GM21717 (cell line): ENCODE results near the gene SORCS1.

Experiments used
- ATAC-seq: cut with Tn5 transposase; IDR thresholded peaks from one replicate; pipeline ENCODE4 v1.9.1; 2021; ENCODE audit warnings: mild to moderate bottlenecking, moderate library complexity; ENCODE audit not compliant: unreplicated experiment

Gene SORCS1

DNA sequence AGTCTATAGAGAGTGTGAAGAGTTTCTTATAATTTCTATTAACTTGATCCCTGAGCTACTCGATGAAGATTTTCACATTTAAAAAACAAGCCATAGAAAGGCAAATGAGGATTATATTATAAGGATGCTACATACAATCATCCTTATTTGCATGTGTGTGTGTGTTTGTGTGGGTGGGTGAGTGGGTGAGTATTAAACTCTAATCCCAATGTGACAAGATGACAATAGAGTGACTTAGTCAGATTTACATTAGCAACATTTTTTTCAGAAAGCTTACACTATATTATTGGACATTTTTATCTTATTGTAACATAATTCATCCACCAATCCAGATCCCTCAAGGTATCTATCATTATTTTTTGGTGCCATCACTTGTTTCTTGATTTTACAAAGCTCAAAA is 331.7 kb downstream of the SORCS1 start:
- ATAC-seq: no peak

DNA sequence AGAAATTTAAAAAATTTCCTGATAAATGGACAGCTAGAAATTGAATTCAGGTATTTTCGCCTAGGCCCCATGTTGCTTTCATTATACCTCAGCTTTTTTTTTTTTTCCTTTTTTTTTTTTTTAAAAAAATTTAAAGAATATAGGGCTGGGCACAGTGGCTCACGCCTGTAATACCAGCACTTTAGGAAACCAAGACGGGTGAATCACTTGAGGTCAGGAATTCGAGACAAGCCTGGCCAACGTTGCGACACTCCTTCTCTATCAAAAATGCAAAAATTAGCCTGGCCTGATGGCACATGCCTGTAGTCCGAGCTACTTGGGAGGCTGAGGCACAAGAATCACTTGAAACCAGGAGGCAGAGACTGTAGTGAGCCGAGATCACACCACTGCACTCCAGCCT is 334.0 kb downstream of the SORCS1 start:
- no peak for ATAC-seq

DNA sequence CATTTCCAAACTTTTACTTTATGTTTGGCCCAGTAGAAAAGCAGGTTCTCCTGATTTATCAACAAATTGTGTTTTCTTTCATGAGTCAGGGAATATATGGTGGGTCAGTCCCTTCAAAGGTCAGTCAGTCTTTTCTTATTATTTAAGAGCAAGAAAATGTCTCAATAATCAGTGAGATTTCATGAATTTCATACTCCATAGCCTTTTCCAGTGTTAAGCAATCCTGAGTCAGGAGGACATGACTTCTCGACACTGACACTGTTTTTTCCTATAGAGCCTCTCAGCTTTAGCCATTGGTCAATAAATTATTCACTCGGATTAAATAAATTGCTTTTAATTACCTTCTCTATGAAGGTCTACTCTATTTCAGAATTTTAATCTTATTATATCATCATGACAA is 334.5 kb downstream of the SORCS1 start:
- no peak for ATAC-seq

DNA sequence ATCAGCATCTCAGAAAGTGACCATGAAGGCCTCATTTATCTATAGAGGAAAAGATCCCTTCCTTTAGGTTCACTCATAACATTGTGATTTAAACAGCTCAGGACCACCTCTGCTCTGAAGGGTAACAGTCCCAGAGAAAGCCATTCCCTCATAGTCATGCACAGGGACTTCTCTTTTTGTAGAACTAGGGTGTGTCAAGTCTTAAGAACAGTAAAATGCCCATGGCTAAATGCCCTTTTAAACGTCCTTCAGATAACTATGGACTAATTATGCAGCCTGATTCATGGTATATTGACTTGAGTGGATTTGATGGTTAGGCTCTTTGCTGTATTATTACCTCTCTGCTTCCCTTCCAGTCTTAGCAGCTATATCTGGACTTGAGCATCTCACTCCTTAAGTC is 337.8 kb downstream of the SORCS1 start:
- no peak for ATAC-seq

DNA sequence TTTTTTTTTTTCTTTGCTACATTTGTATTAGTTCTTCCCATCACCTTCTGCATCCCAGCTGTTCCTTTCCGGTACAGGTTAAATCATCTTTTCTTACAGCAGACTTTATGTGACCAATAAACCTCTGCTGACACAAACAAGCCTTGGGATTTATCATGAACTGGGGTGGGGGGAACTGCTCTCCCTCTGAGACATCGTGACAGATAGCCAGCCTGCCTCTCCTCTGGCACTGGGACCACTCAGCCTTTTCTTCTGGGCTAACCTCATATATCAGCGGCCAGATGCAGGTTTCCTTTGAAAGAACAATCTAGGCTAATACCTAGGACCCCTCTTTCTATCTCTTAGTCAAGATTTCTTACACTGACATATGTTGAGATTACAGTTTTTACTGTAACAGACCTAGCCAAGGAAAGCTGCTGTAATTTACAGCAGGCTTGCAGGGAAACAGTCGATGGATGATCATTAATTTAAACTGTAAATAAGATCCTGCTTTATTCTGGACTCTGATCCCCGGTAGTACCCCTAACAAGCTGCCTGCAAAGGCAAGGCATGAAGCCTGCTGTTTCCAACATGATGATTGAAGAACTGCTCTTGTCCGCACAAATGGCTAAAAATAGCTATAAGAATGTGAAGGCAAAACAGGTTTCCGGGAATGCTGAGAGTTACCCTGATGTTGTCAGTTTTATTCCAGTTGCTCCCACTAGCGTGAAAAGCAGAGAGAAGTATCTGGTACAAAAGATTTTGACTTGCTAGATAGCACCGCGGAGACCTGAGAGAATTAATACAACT is 338.7 kb downstream of the SORCS1 start:
- no peak for ATAC-seq

DNA sequence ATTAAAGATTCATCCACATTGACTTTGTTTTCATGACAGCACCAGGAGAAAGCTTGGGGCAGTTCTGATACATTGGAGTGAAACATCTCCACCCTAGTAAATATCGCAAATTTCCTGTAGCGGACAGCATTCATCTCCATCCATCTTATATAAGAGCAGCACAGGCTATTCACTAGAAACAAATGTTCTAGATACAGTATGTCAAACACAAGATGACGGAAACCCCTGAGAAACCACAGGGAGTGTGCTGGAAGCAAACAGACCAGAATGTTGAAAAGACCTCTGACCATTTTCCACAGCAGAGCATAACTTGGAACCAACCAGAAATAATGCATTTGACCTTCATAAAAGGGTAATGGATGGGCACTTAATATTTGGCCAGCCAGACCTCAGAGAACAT is 343.9 kb downstream of the SORCS1 start:
- no peak for ATAC-seq

DNA sequence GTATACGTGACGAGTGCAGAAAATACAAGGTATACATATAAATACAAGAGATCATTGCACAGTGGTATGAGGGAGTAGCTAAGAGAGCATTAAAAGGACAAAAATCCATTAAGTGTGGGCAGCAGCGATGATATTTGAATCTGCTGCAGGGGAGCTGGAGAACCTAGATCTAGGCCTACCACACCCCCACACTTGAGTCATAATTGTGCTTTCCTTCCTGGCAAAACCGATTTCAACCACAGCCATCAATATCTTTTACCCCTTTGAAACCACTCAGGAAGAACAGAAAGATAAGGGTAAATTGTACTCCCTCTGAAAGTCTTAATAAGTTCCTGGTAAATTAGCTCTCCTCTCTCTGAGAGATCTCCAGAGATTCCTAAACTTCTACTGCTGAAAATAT is 345.0 kb downstream of the SORCS1 start:
- ATAC-seq: no peak

DNA sequence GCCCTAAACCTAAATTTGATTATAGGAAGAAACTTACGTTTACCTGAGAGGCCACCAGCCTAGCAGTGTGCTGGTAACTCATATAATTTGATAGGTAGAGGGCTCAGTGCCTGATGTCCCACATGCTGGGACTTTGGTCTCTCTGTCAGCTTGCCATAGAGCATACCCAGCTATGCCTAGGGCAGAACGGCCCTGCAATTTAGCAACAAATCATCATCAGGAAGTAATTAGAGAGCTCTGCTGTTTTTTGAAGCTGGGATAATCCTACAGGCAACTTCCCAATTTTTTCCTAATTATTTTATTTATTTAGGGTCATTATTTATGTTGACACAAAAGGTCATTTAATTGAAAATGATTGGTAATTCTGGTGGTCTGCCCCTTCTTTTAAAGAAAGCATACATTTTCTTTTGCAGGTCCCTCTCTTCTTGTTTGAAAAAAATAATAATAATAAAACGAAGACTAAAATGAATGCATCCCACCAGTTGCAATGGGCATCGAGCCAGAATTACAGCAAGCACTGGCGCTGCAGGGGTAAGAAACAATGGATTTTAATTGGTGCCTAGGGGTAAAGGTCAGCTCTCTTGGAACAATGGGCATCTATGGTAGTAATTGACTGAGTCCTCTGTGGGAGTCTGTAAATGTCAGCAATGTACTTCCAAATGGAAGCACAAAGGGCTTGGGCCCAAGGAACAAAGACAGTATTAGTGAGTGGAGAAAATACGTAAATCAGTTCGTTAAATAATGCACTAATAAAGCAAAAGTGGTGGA is 348.0 kb downstream of the SORCS1 start:
- no peak for ATAC-seq

DNA sequence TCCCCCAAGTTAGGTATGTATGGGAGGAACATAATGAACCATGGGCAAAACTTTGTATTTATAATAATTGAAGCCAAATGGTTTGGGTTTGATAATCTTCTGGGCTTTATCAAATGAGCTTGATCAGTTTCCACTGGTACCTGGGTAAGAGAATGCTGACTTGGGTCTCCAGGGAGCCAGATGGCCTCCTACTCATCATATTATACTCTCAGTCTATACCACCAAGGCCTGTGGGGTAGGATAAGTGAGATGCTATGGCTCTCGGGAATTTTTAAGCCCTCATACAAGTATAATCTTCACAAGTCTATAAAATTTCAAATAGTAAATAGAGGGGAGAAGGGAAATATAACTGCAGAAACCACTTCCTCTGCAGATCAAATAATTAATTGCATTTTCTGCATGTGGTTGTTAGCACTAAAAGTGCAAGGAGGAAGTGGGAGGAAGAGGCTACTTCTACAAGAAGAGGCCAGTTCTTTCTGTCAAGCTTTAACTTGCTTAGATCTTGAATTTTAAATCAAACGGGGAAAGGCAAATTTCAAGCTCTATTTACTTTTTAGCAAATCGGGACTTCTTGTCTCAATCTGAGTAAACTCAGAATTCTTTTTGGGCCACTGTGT is 349.0 kb downstream of the SORCS1 start:
- ATAC-seq: no peak

DNA sequence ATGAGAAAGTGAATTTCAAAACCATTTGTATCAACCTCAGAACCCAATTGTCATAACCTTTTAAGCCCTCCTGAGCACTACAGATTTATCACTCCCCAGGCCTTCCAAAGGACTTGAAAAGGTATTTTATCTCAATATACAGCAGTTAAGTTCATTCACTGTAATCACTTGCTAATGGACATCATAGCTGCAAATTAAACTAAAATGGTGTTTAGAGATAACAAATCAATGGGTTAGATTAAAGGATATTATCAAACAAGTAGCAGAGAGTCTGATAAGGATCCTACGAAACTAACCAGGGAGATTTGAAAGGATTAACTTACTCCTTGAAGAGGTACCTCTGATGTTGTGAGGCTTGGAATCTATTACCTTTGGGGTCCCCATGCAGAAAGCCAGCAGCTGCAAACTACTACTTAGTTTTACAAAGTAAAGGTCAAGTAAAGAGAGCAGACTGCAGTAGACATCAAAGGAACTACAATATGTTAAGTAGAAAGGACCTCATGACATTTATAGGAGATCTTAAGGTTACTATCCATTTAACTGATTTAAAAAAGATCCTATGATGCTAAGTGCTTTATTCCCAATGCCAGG is 359.4 kb downstream of the SORCS1 start:
- no peak for ATAC-seq

DNA sequence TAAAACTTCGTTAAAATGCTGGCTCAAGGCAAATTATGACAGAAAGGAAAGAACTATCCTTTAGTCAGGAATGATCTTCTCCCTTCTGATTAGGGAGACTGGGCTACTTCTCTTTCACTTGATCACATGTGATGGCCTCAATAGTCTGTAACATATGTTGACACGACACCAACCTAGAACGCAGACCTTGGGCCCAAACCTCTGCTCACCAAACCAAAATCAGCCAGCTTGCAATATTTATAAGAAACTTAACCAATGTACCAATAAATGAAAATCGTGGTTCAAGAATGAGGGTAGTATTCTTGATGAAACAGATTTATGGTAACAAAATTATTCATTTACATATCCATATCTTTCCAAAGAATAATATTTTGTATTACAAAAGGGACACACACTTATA is 361.6 kb downstream of the SORCS1 start:
- no peak for ATAC-seq

DNA sequence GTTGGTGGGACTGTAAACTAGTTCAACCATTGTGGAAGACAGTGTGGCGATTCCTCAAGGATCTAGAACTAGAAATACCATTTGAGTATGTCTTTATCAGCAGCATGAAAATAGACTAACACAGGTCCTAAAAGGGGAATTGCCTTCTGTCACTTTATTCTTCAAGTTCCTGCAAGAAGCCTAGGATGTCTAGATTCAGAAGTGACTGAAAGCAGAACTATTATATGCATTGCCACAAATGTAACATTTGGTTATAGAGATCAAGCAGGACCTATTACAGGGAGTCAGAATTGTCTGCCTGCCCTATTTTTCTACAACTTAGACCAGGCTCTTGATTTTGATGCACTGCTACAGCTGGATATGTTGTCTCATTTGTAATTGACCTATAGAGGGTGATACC is 364.7 kb downstream of the SORCS1 start:
- no peak for ATAC-seq

DNA sequence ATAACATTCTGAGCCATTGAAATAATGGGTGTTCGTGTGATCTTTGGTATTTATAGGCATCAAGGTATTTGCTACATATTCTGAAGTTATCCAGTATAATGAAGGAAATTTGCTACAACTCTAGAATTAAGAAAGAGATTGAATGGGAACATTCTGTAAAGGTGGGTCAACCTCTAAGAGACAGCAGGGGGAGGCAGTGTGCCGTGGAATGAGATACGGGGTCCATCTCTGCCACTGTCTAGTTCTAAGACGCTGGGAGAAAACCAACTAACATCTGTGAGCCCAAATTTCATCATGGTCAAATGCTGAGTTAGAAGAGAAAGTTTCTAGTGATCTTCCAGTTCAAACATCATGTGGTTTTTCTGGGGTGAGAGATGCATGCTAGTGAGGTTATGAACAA is 368.9 kb downstream of the SORCS1 start:
- ATAC-seq: peak; percentile 81

DNA sequence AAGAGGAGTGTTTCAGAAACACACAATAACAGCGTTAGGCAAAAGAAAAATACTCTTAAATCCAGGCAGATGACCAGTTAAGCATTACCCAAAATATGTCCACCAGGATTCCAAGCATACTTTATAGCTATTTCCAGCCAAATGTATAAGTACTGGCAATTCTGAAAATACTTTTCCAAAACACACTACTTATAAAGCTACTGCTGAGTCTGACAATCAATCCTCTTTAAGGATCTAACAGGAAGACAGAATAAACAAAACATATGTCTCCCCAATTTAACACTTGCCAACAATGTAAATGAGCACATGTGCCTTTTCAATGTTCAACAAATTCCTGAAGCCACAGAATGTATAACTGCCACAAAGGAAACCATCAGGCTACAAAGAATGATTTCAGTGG is 370.9 kb downstream of the SORCS1 start:
- no peak for ATAC-seq

DNA sequence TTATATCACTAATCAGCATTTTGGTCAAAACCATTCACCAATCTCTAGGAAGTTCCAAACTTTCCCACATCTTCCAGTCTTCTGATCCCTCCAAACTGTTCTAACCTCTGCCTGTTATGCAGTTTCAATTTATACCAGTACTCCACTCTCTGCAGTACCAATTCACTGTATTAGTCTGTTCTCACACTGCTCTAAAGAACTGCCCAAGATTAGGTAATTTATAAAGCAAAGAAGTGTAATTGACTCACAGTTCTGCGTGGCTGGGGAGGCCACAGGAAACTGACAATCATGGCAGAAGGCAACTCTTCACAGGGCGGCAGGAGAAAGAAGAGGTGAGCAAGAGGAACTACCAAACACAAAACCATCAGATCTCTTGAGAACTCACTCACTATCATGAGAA is 374.9 kb downstream of the SORCS1 start:
- no peak for ATAC-seq

DNA sequence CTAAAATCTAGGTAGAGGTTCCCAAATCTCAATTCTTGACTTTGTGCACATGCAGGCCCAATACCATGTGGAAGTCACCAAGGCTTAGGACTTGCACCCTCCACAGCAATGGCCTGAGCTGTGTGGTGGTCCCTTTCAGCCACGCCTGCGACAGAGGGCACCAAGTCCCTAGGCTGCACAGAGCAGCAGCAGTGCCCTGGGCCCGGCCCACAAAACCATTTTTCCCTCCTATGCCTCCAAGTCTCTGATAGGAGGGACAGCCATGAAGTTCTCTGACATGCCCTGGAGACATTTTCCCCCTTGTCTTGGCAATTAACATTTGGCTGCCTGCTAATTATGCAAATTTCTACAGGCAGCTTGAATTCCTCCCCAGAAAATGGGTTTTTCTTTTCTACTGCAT is 375.5 kb downstream of the SORCS1 start:
- no peak for ATAC-seq

DNA sequence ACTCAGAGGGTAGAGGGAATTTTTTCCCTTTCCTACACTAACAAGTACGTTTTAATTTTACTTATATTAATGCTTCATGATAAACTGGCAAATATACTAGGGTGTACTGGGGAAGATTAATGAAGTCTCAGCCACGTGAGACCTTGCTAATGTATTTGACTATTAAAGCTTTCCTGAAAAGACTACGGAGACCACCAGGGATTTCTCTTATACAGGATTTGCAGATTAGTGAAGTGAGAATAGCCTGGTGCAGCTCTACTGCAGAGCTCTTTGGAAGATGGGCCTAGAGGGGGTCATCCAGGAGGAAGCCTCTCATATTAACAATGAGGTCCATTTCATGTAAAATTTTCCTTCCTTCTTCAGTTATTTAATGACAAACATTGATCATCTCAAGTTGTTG is 379.0 kb downstream of the SORCS1 start:
- no peak for ATAC-seq

DNA sequence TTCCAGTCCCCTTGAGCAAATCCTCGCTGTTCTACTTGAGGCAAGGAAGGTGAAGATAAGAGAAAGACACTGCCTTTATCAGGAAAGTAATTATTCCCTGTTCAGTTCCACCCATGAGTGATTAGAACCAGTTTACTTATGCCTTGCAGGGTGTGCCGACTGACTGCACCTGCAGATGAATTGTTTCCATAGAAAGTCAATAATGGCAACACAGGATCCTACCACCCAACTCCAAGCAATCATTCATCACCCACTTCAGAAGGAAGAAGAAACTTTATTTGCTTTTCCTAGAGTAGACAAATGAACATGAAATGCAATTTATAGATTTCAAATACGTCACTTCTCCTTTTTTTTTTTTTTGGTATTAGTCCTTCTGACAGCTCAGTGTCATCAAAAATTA is 383.9 kb downstream of the SORCS1 start:
- no peak for ATAC-seq

DNA sequence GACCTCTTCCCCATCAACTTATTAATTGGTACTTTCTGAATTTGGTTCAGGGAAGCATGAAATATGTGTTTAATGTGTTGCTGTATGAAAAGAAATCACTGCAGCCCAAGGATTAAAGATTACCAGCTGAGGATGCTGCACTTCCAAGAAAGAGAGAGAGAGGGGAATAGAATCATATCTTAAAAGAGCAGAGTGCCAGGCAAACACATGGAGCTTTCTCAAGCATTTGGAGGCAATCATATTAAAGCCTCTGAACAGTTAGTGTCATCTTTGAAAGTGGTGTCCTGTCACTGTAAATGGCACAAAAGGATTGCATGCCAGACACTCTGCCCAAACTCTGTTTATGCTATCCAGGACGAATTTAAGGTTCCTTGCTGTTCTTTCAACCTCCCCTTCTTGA is 386.7 kb downstream of the SORCS1 start:
- no peak for ATAC-seq

DNA sequence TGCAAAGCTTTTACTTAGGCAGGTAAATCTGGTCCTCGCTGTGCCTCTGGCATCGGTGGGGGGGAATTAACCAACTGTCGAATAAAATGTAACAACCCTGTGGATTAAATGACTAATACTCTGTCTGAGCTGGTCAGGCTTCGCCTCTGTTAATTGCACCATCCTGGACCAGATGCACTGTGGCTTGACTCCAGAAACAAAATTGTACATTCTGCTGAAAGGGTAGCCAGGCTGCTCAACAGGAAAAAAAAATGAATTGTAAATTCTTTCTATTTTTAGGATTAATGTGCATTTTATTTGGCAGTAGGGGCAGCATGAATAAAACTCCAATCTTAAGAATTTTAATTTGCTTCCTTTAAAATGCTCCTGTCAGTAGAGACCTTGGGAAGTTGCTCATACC is 389.4 kb downstream of the SORCS1 start:
- ATAC-seq: no peak

DNA sequence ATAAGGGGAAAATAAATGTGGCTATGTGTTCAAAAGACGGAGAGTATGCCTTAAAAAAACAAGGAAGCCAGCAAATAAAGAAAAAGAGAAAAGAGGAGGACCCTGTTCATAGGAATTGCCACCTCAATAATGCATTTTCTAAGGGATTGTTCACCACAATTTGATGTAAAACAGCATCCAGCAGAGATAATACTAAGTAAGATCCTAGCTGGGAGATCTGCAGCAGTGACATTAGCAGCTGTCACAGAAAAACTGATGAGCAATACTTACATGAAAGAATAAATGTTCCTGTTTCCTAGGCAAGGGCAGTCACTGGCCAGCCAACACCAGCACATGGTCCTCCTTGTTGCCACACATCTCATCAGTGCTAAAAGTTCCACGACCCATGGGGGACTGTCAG is 391.5 kb downstream of the SORCS1 start:
- ATAC-seq: no peak

DNA sequence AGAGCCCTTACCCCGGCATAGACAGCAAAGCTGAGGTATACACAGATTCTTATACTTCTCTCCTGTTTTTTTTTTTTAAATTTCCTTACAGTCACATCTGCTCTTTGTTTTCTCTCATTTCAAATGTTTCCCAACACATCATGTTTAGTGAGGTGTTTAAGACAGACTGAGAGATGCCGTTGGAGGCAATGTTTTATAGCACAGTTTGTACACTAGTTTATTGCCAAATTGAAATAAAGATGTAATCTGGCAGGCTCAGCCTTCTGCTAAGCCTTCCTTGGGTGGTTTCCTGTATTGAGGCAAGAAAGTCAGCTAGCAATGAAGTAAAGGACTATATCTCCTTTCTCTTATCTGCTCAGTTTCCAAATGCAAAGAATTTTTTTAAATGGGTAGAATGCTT is 393.4 kb downstream of the SORCS1 start:
- no peak for ATAC-seq
